ENCODE measurements around the gene ANO2. TPM values are rescaled to one million over a fixed set of nuclear protein-coding genes. Genes with fewer than 3 reads are reported as not detected.

ANO2 gene
- total RNA-seq, 1 experiment from 2014 or later = 0.68 TPM

GRCh38 chr12:5742258-5742657 is 202.8 kb downstream of the ANO2 start:
- H3K9me3 ChIP-seq = no peaks in the 10 kb centered on the region
- DNase-seq = no peak
- Mint-ChIP-seq H3K36me3 (ENCODE audit: insufficient read depth, unreplicated experiment) (no peaks in the 10 kb centered on the region), H3K27me3 (ENCODE audit: insufficient read depth, unreplicated experiment) (no peaks in the 10 kb centered on the region), H3K9me3 (ENCODE audit: unreplicated experiment) (no peaks in the 10 kb centered on the region), H3K27ac (ENCODE audit: unreplicated experiment) (no peak overlapping the region), H3K4me3 (ENCODE audit: unreplicated experiment) (no peak overlapping the region), H3K4me1 (ENCODE audit: low read depth, unreplicated experiment) (peaks cover 16% of the 10 kb centered on the region)
- intact Hi-C loops (cut with micrococcal nuclease; ENCODE audit: unreplicated experiment) = no loop called here
- no peaks in the 10 kb centered on the region for H3K27me3 ChIP-seq (replicated peaks; ENCODE audit: control insufficient read depth, insufficient read depth, low read length)
- no TSS peak for BruUV-seq (replicated peaks)
- CTCF ChIA-PET = no interaction called here
- H3K4me1 ChIP-seq = peaks cover 13% of the 10 kb centered on the region
- H3K36me3 ChIP-seq (ENCODE audit: control insufficient read depth, insufficient read depth, low read length) = no peaks in the 10 kb centered on the region
- TF ChIP-seq CTCF (IDR thresholded peaks at IDR 0.05; ENCODE audit: insufficient read depth in 1 of 2, low read depth in 1 of 2, low read length in 1 of 2, severe bottlenecking in 1 of 2, unreplicated experiment in 1 of 2) = no peak
- no peak overlapping the region for H3K4me3 ChIP-seq (ENCODE audit: low read depth, low read length)
- POLR2A ChIA-PET = no interaction called here

- H3K27me3 Mint-ChIP-seq (ENCODE audit: insufficient read depth, unreplicated experiment) = no peaks in the 10 kb centered on the region
- no peaks in the 10 kb centered on the region for H3K9me3 Mint-ChIP-seq (ENCODE audit: unreplicated experiment)
- DNase-seq = peak; percentile 77 to 83
- H3K9me3 ChIP-seq = no peaks in the 10 kb centered on the region
- intact Hi-C loops (cut with micrococcal nuclease; ENCODE audit: unreplicated experiment) = no loop called here
- no peak overlapping the region for H3K4me3 ChIP-seq (ENCODE audit: low read depth, low read length)
- no peaks in the 10 kb centered on the region for H3K36me3 ChIP-seq (ENCODE audit: control insufficient read depth, insufficient read depth, low read length)
- POLR2A ChIA-PET = interaction anchor here (0.7 kb wide), 1 partner anchor 551 kb away, joined by 3 read pairs; no protein-coding TSS in a partner anchor
- no peak overlapping the region for H3K4me3 Mint-ChIP-seq (ENCODE audit: unreplicated experiment)
- H3K36me3 Mint-ChIP-seq (ENCODE audit: insufficient read depth, unreplicated experiment) = no peaks in the 10 kb centered on the region
- no TSS peak for BruUV-seq (replicated peaks)
- CTCF ChIA-PET = no interaction called here
- no peaks in the 10 kb centered on the region for H3K27me3 ChIP-seq (replicated peaks; ENCODE audit: control insufficient read depth, insufficient read depth, low read length)
- peak overlapping the region; percentile 39 for H3K27ac Mint-ChIP-seq (ENCODE audit: unreplicated experiment)
- H3K4me1 ChIP-seq = peaks cover 13% of the 10 kb centered on the region
- no peak for TF ChIP-seq CTCF (IDR thresholded peaks at IDR 0.05; ENCODE audit: insufficient read depth in 1 of 2, low read depth in 1 of 2, low read length in 1 of 2, severe bottlenecking in 1 of 2, unreplicated experiment in 1 of 2)
- H3K4me1 Mint-ChIP-seq (ENCODE audit: low read depth, unreplicated experiment) = peaks cover 21% of the 10 kb centered on the region
Observed at GRCh38 chr12:5739917-5740316, 205.1 kb downstream of the ANO2 start.

GRCh38 chr12:5737778-5738177 is 207.3 kb downstream of the ANO2 start:
- intact Hi-C loops (cut with micrococcal nuclease; ENCODE audit: unreplicated experiment) = no loop called here
- POLR2A ChIA-PET = no interaction called here
- Mint-ChIP-seq H3K4me1 (ENCODE audit: low read depth, unreplicated experiment) (peaks cover 21% of the 10 kb centered on the region), H3K36me3 (ENCODE audit: insufficient read depth, unreplicated experiment) (no peaks in the 10 kb centered on the region), H3K27ac (ENCODE audit: unreplicated experiment) (no peak overlapping the region), H3K4me3 (ENCODE audit: unreplicated experiment) (no peak overlapping the region), H3K9me3 (ENCODE audit: unreplicated experiment) (no peaks in the 10 kb centered on the region), H3K27me3 (ENCODE audit: insufficient read depth, unreplicated experiment) (no peaks in the 10 kb centered on the region)
- TF ChIP-seq CTCF (IDR thresholded peaks at IDR 0.05; ENCODE audit: insufficient read depth in 1 of 2, low read depth in 1 of 2, low read length in 1 of 2, severe bottlenecking in 1 of 2, unreplicated experiment in 1 of 2) = no peak
- no peak overlapping the region for H3K4me3 ChIP-seq (ENCODE audit: low read depth, low read length)
- BruUV-seq (replicated peaks) = no TSS peak
- peaks cover 13% of the 10 kb centered on the region for H3K4me1 ChIP-seq
- H3K36me3 ChIP-seq (ENCODE audit: control insufficient read depth, insufficient read depth, low read length) = no peaks in the 10 kb centered on the region
- no peaks in the 10 kb centered on the region for H3K9me3 ChIP-seq
- DNase-seq = no peak
- CTCF ChIA-PET = no interaction called here
- no peaks in the 10 kb centered on the region for H3K27me3 ChIP-seq (replicated peaks; ENCODE audit: control insufficient read depth, insufficient read depth, low read length)
